ENCODE results near the gene ST6GALNAC5.

The ST6GALNAC5 gene

GRCh38 chr1:77039111-77039510 lies 171.8 kb downstream of the ST6GALNAC5 start:
- no peak overlapping the region for H2AFZ ChIP-seq (ENCODE audit: low read length)

GRCh38 chr1:77039739-77040138 lies 172.5 kb downstream of the ST6GALNAC5 start:
- H3K27me3 ChIP-seq (ENCODE audit: insufficient read depth, low read length, poor library complexity, severe bottlenecking) = no peaks in the 10 kb centered on the region
- no peaks in the 10 kb centered on the region for H4K20me1 ChIP-seq (ENCODE audit: insufficient read depth, low read length, poor library complexity, severe bottlenecking)
- no peak overlapping the region for H3K9ac ChIP-seq (ENCODE audit: low read depth, low read length, poor library complexity, severe bottlenecking)
- no peaks in the 10 kb centered on the region for H3K4me1 ChIP-seq (ENCODE audit: insufficient read depth, low read length, poor library complexity, severe bottlenecking)
- TF ChIP-seq, protein P1, sequence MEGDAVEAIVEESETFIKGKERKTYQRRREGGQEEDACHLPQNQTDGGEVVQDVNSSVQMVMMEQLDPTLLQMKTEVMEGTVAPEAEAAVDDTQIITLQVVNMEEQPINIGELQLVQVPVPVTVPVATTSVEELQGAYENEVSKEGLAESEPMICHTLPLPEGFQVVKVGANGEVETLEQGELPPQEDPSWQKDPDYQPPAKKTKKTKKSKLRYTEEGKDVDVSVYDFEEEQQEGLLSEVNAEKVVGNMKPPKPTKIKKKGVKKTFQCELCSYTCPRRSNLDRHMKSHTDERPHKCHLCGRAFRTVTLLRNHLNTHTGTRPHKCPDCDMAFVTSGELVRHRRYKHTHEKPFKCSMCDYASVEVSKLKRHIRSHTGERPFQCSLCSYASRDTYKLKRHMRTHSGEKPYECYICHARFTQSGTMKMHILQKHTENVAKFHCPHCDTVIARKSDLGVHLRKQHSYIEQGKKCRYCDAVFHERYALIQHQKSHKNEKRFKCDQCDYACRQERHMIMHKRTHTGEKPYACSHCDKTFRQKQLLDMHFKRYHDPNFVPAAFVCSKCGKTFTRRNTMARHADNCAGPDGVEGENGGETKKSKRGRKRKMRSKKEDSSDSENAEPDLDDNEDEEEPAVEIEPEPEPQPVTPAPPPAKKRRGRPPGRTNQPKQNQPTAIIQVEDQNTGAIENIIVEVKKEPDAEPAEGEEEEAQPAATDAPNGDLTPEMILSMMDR (conservative IDR thresholded peaks at IDR 0.05; ENCODE audit: low read length) = no peak
- TF ChIP-seq EZH2phosphoT487 (IDR thresholded peaks at IDR 0.05; ENCODE audit: borderline replicate concordance) = no peak
- H3F3A ChIP-seq (ENCODE audit: low read depth) = no peaks in the 10 kb centered on the region
- H2AFZ ChIP-seq (ENCODE audit: low read length) = no peak overlapping the region
- H3K4me2 ChIP-seq (ENCODE audit: low read depth, low read length, poor library complexity, severe bottlenecking) = no peak overlapping the region
- H3K9me2 ChIP-seq (replicated peaks; ENCODE audit: low read depth, low read length) = no peaks in the 10 kb centered on the region
- H3K36me3 ChIP-seq (ENCODE audit: insufficient read depth, low read length) = no peaks in the 10 kb centered on the region
- H3K9me3 ChIP-seq (ENCODE audit: insufficient read depth, low read depth, low read length) = no peaks in the 10 kb centered on the region
- H3K79me2 ChIP-seq (ENCODE audit: insufficient read depth, low read length) = no peaks in the 10 kb centered on the region
- H3K4me3 ChIP-seq (ENCODE audit: low read length, poor library complexity, severe bottlenecking) = no peak overlapping the region

More at GRCh38 chr1:77039111-77039510, 171.8 kb downstream of the ST6GALNAC5 start:
- Histone ChIP-seq H3K4me2 (ENCODE audit: low read depth, low read length, poor library complexity, severe bottlenecking) (no peak overlapping the region), H3K36me3 (ENCODE audit: insufficient read depth, low read length) (no peaks in the 10 kb centered on the region), H3K9me3 (ENCODE audit: insufficient read depth, low read depth, low read length) (no peaks in the 10 kb centered on the region), H3K4me3 (ENCODE audit: low read length, poor library complexity, severe bottlenecking) (no peak overlapping the region), H3F3A (ENCODE audit: low read depth) (no peaks in the 10 kb centered on the region), H3K27me3 (ENCODE audit: insufficient read depth, low read length, poor library complexity, severe bottlenecking) (no peaks in the 10 kb centered on the region), H3K9me2 (replicated peaks; ENCODE audit: low read depth, low read length) (no peaks in the 10 kb centered on the region), H4K20me1 (ENCODE audit: insufficient read depth, low read length, poor library complexity, severe bottlenecking) (no peaks in the 10 kb centered on the region), H3K9ac (ENCODE audit: low read depth, low read length, poor library complexity, severe bottlenecking) (no peak overlapping the region), H3K4me1 (ENCODE audit: insufficient read depth, low read length, poor library complexity, severe bottlenecking) (no peaks in the 10 kb centered on the region), H3K79me2 (ENCODE audit: insufficient read depth, low read length) (no peaks in the 10 kb centered on the region)
- TF ChIP-seq, protein P1 (conservative IDR thresholded peaks at IDR 0.05; ENCODE audit: low read length) = no peak
- TF ChIP-seq EZH2phosphoT487 (IDR thresholded peaks at IDR 0.05; ENCODE audit: borderline replicate concordance) = no peak

DNA sequence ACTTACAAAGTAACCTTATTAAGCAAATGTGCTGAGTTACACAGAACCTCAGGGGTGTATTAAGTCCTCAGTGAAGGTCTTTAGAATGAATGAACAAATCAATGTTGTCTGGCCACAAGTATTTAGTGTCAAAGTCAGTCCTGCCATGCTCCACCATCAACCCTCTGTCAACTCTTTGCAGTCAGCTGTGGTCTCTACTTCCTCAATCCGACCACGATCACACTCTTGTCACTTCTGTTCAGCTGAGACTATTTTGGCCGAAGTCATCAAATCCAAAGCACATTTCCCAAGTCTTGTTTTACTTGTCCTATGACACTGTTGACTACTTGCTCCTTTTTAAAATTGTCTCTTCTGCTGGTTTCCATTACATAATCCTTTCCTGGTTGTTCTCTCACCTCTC lies 173.5 kb downstream of the ST6GALNAC5 start:
- H3K4me1 ChIP-seq (ENCODE audit: insufficient read depth, low read length, poor library complexity, severe bottlenecking) = no peaks in the 10 kb centered on the region
- H3K79me2 ChIP-seq (ENCODE audit: insufficient read depth, low read length) = no peaks in the 10 kb centered on the region

More for the DNA sequence above, 173.5 kb downstream of the ST6GALNAC5 start:
- Histone ChIP-seq H3K4me2 (ENCODE audit: low read depth, low read length, poor library complexity, severe bottlenecking) (no peak overlapping the region), H3K27me3 (ENCODE audit: insufficient read depth, low read length, poor library complexity, severe bottlenecking) (no peaks in the 10 kb centered on the region), H3F3A (ENCODE audit: low read depth) (no peaks in the 10 kb centered on the region), H3K4me3 (ENCODE audit: low read length, poor library complexity, severe bottlenecking) (no peak overlapping the region), H3K9ac (ENCODE audit: low read depth, low read length, poor library complexity, severe bottlenecking) (no peak overlapping the region), H2AFZ (ENCODE audit: low read length) (no peak overlapping the region), H4K20me1 (ENCODE audit: insufficient read depth, low read length, poor library complexity, severe bottlenecking) (no peaks in the 10 kb centered on the region), H3K36me3 (ENCODE audit: insufficient read depth, low read length) (no peaks in the 10 kb centered on the region), H3K9me3 (ENCODE audit: insufficient read depth, low read depth, low read length) (no peaks in the 10 kb centered on the region), H3K9me2 (replicated peaks; ENCODE audit: low read depth, low read length) (no peaks in the 10 kb centered on the region)
- TF ChIP-seq EZH2phosphoT487 (IDR thresholded peaks at IDR 0.05; ENCODE audit: borderline replicate concordance) = no peak
- TF ChIP-seq, protein P1 (conservative IDR thresholded peaks at IDR 0.05; ENCODE audit: low read length) = no peak
